Upper lobe of left lung (tissue), 4 donors: Measurements from ENCODE around the gene IL16.

Experiments used
- CTCF ChIP-seq, 6 experiments: fragments of 450-650 bp in 4 of 6; fragments of 200-600 bp in 2 of 6; sonication (generic) in 2 of 6; IDR thresholded peaks; one replicate each; pipeline ENCODE4 v1.5.1; 2016 to 2019; ENCODE audit warnings: antibody characterized with exemption in 6 of 6
- POLR2A ChIP-seq, 4 donors: fragments of 450-650 bp; IDR thresholded peaks; one replicate each; pipeline ENCODE4 v1.5.1; 2016 to 2017; ENCODE audit warnings: antibody characterized with exemption in 4 of 4, mild to moderate bottlenecking in 2 of 4

- TF ChIP-seq CTCF (IDR thresholded peaks at IDR 0.05) (no peak), POLR2A (IDR thresholded peaks at IDR 0.05) (no peak)
Observed at GRCh38 chr15:81157195-81157938, 39.3 kb upstream of the IL16 start.
